ENCODE measurements around the gene FOXC2.

FOXC2 gene

GRCh38 chr16:86554599-86554916 lies 12.1 kb upstream of the FOXC2 start:
- in situ Hi-C loops (cut with MboI; ENCODE audit: low sequenced_read_pairs): loop anchor here (25.0 kb wide), 3 partner anchors 508 to 1083 kb away; no protein-coding TSS in a partner anchor

GRCh38 chr16:86554917-86555703 lies 11.5 kb upstream of the FOXC2 start, which contains the start of gene MTHFSD:
Gene MTHFSD, minus strand, starts transcription at chr16:86555235. Its CDS starts 51 bp downstream, at chr16:86555184.
- in situ Hi-C loops (cut with MboI; ENCODE audit: low sequenced_read_pairs): loop anchor here (25.0 kb wide), 3 partner anchors 507 to 1082 kb away; no protein-coding TSS in a partner anchor

- in situ Hi-C loops (cut with MboI; ENCODE audit: low sequenced_read_pairs): loop anchor here (25.0 kb wide), 3 partner anchors 507 to 1082 kb away; no protein-coding TSS in a partner anchor
Measured at GRCh38 chr16:86555704-86556075, 10.9 kb upstream of the FOXC2 start.

- in situ Hi-C loops (cut with MboI; ENCODE audit: low sequenced_read_pairs): loop anchor here (25.0 kb wide), 3 partner anchors 506 to 1081 kb away; no protein-coding TSS in a partner anchor
Measured at GRCh38 chr16:86556576-86556975, 10.1 kb upstream of the FOXC2 start.

GRCh38 chr16:86557587-86557986 lies 9.0 kb upstream of the FOXC2 start:
- in situ Hi-C loops (cut with MboI; ENCODE audit: low sequenced_read_pairs): loop anchor here (25.0 kb wide), 3 partner anchors 505 to 1080 kb away; no protein-coding TSS in a partner anchor

- in situ Hi-C loops (cut with MboI; ENCODE audit: low sequenced_read_pairs): loop anchor here (25.0 kb wide), 3 partner anchors 504 to 1079 kb away; no protein-coding TSS in a partner anchor
Measured at GRCh38 chr16:86558355-86559193, 8.1 kb upstream of the FOXC2 start.

- in situ Hi-C loops (cut with MboI; ENCODE audit: low sequenced_read_pairs): loop anchor here (25.0 kb wide), 3 partner anchors 502 to 1077 kb away; no protein-coding TSS in a partner anchor
Measured at GRCh38 chr16:86559802-86560305, 6.8 kb upstream of the FOXC2 start.

GRCh38 chr16:86562356-86562755 lies 4.3 kb upstream of the FOXC2 start:
- in situ Hi-C loops (cut with MboI; ENCODE audit: low sequenced_read_pairs): loop anchor here (25.0 kb wide), 3 partner anchors 500 to 1075 kb away; no protein-coding TSS in a partner anchor

GRCh38 chr16:86563469-86564345 lies 2.9 kb upstream of the FOXC2 start:
- in situ Hi-C loops (cut with MboI; ENCODE audit: low sequenced_read_pairs): loop anchor here (25.0 kb wide), 3 partner anchors 499 to 1074 kb away; no protein-coding TSS in a partner anchor

- in situ Hi-C loops (cut with MboI; ENCODE audit: low sequenced_read_pairs): loop anchor here (25.0 kb wide), 3 partner anchors 497 to 1072 kb away; no protein-coding TSS in a partner anchor
Measured at GRCh38 chr16:86565181-86565631, 1.4 kb upstream of the FOXC2 start.

GRCh38 chr16:86565644-86566511 lies 751 bp upstream of the FOXC2 start:
- in situ Hi-C loops (cut with MboI; ENCODE audit: low sequenced_read_pairs): loop anchor here (25.0 kb wide), 3 partner anchors 496 to 1071 kb away; no protein-coding TSS in a partner anchor

GRCh38 chr16:86566966-86567700 lies 504 bp downstream of the FOXC2 start:
- in situ Hi-C loops (cut with MboI; ENCODE audit: low sequenced_read_pairs): loop anchor here (25.0 kb wide), 3 partner anchors 495 to 1070 kb away; no protein-coding TSS in a partner anchor

- in situ Hi-C loops (cut with MboI; ENCODE audit: low sequenced_read_pairs): loop anchor here (25.0 kb wide), 3 partner anchors 494 to 1069 kb away; no protein-coding TSS in a partner anchor
Measured at GRCh38 chr16:86567701-86568581, 1.3 kb downstream of the FOXC2 start.

GRCh38 chr16:86568677-86569623 lies 2.3 kb downstream of the FOXC2 start:
- in situ Hi-C loops (cut with MboI; ENCODE audit: low sequenced_read_pairs): loop anchor here (25.0 kb wide), 3 partner anchors 493 to 1068 kb away; no protein-coding TSS in a partner anchor

GRCh38 chr16:86569701-86570447 lies 3.2 kb downstream of the FOXC2 start:
- in situ Hi-C loops (cut with MboI; ENCODE audit: low sequenced_read_pairs): loop anchor here (25.0 kb wide), 3 partner anchors 492 to 1067 kb away; no protein-coding TSS in a partner anchor

All from HL-60/S4 treated with retinoic acid at 250 ng/mL for 4 days and 3 days (cell line).